ENCODE data around the gene TSPAN31. TPM values are rescaled to one million over a fixed set of nuclear protein-coding genes. Genes with fewer than 3 reads are reported as not detected.
"Not testable (repeated sequence)": the region's sequence is repeated elsewhere in the genome, so short reads cannot be mapped to it uniquely, and the experiment has no call there.

The TSPAN31 gene
- total RNA-seq, 4 donors from 2014 or later = 29.8 to 54.7 (median 36.8) TPM

DNA sequence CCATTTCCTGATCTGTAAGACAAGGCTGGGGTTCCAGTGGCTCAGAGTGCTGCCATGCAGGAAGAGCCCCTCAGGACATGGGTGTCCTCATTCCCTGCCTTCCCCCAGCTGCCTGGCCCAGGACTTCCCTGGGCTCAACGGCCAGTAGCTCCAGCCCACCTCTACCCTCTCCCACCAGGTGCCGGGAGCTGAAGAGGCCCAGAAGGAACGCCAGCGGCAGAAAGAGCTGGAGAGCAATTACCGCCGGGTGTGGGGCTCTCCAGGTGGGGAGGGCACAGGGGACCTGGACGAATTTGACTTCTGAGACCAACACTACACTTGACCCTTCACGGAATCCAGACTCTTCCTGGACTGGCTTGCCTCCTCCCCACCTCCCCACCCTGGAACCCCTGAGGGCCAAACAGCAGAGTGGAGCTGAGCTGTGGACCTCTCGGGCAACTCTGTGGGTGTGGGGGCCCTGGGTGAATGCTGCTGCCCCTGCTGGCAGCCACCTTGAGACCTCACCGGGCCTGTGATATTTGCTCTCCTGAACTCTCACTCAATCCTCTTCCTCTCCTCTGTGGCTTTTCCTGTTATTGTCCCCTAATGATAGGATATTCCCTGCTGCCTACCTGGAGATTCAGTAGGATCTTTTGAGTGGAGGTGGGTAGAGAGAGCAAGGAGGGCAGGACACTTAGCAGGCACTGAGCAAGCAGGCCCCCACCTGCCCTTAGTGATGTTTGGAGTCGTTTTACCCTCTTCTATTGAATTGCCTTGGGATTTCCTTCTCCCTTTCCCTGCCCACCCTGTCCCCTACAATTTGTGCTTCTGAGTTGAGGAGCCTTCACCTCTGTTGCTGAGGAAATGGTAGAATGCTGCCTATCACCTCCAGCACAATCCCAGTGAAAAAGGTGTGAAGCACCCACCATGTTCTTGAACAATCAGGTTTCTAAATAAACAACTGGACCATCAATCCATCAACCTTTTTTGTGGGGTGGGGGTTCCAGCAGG is 23.9 kb upstream of the TSPAN31 start:
- DNase-seq (ENCODE audit: low spot score in 2 of 2) = no peak
- Histone ChIP-seq H3K27ac (no peak overlapping the region), H3K36me3 (peaks cover 62% of the 10 kb centered on the region), H3K4me3 (no peak overlapping the region), H3K27me3 (no peaks in the 10 kb centered on the region), H3K9me3 (no peaks in the 10 kb centered on the region), H3K4me1 (peaks cover 7% of the 10 kb centered on the region)
- WGBS = 82% methylated on average over 11 of the region's 11 CpGs
- TF ChIP-seq, protein P1, sequence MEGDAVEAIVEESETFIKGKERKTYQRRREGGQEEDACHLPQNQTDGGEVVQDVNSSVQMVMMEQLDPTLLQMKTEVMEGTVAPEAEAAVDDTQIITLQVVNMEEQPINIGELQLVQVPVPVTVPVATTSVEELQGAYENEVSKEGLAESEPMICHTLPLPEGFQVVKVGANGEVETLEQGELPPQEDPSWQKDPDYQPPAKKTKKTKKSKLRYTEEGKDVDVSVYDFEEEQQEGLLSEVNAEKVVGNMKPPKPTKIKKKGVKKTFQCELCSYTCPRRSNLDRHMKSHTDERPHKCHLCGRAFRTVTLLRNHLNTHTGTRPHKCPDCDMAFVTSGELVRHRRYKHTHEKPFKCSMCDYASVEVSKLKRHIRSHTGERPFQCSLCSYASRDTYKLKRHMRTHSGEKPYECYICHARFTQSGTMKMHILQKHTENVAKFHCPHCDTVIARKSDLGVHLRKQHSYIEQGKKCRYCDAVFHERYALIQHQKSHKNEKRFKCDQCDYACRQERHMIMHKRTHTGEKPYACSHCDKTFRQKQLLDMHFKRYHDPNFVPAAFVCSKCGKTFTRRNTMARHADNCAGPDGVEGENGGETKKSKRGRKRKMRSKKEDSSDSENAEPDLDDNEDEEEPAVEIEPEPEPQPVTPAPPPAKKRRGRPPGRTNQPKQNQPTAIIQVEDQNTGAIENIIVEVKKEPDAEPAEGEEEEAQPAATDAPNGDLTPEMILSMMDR (IDR thresholded peaks at IDR 0.05) = no peak
- TF ChIP-seq EP300 (IDR thresholded peaks at IDR 0.05) (no peak), POLR2AphosphoS5 (IDR thresholded peaks at IDR 0.05) (no peak), POLR2A (IDR thresholded peaks at IDR 0.05) (no peak)

DNA sequence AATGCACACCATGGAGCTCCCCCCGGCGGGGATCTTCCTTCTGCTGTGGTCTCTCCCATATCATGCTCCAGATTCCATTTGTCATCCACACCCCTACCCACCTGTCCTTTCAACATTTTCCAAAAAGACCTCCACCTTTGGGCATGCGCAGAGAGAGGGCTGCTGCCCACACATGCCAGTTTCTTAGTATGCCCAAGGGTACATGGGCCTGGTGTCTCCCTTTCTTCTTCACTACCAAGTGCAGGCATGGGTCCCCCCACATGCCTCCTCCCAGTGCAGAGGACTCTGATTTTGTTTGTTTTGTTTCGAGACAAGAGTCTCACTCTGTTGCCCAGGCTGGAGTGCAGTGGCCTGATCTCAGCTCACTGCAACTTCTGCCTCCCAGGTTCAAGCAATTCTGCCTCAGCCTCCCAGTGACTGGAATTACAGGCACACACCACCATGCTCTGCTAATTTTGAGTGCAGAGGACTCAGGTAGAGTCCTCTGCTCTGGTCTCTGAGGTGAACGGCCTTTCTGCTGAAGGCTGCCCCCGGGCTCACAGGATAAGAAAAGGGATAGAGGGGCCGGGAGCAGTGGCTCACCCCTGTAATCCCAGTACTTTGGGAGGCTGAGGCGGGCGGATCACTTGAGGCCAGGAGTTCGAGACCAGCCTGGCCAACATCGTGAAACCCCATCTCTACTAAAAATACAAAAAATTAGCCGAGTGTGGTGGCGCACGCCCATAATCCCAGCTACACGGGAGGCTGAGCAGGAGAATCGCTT is 22.8 kb upstream of the TSPAN31 start:
- H3K4me3 ChIP-seq; H3K27ac ChIP-seq; H3K27me3 ChIP-seq; DNase-seq (ENCODE audit: low spot score in 2 of 2); H3K9me3 ChIP-seq: not testable (repeated sequence)
- Histone ChIP-seq H3K36me3 (peaks cover 51% of the 10 kb centered on the region), H3K4me1 (peaks cover 16% of the 10 kb centered on the region)
- WGBS = 90% methylated on average over 15 of the region's 16 CpGs

GRCh38 chr12:57722716-57723629 is 21.9 kb upstream of the TSPAN31 start:
- Histone ChIP-seq H3K27me3 (no peaks in the 10 kb centered on the region), H3K4me3 (no peak overlapping the region), H3K36me3 (peaks cover 41% of the 10 kb centered on the region), H3K27ac (no peak overlapping the region), H3K9me3 (no peaks in the 10 kb centered on the region), H3K4me1 (peaks cover 25% of the 10 kb centered on the region)
- WGBS = 56% methylated on average over 11 of the region's 11 CpGs
- no peak for DNase-seq (ENCODE audit: low spot score in 2 of 2)
- TF ChIP-seq, protein P1 (IDR thresholded peaks at IDR 0.05) = no peak
- TF ChIP-seq EP300 (IDR thresholded peaks at IDR 0.05) (no peak), POLR2AphosphoS5 (IDR thresholded peaks at IDR 0.05) (no peak), POLR2A (IDR thresholded peaks at IDR 0.05) (no peak)

- H3K27me3 ChIP-seq = no peaks in the 10 kb centered on the region
- peaks cover 27% of the 10 kb centered on the region for H3K4me1 ChIP-seq
- 66% methylated on average over 2 of the region's 2 CpGs for WGBS
- no peaks in the 10 kb centered on the region for H3K9me3 ChIP-seq
- DNase-seq (ENCODE audit: low spot score in 2 of 2) = no peak
- no peak overlapping the region for H3K4me3 ChIP-seq
- no peak for TF ChIP-seq EP300 (IDR thresholded peaks at IDR 0.05)
- TF ChIP-seq POLR2A (IDR thresholded peaks at IDR 0.05) = no peak
- TF ChIP-seq, protein P1 (IDR thresholded peaks at IDR 0.05) = no peak
- TF ChIP-seq POLR2AphosphoS5 (IDR thresholded peaks at IDR 0.05) = no peak
- H3K36me3 ChIP-seq = peaks cover 35% of the 10 kb centered on the region
- H3K27ac ChIP-seq = no peak overlapping the region
Measured at GRCh38 chr12:57723630-57723962, 21.2 kb upstream of the TSPAN31 start.

Data from suprapubic skin (tissue), 4 donors.